Sigmoid colon (tissue), 7 donors: ENCODE results near the gene SDCCAG8. TPM values are rescaled to one million over a fixed set of nuclear protein-coding genes. Genes with fewer than 3 reads are reported as not detected.

ENCODE experiments used
- DNase-seq: peaks from one replicate; pipeline ENCODE4 v3.0.0-alpha.2; 2019
- H3K27ac ChIP-seq, 4 donors: fragments of 200-600 bp; sonication (generic); one replicate each; pipeline ENCODE4 v1.5.1; 2016 to 2019; ENCODE audit warnings: mild to moderate bottlenecking in 1 of 4
- H3K27me3 ChIP-seq, 3 donors: fragments of 200-600 bp; sonication (generic); one replicate each; pipeline ENCODE4 v1.5.1; 2019; ENCODE audit warnings: mild to moderate bottlenecking in 1 of 3
- H3K36me3 ChIP-seq, 4 donors: fragments of 200-600 bp; sonication (generic); one replicate each; pipeline ENCODE4 v1.5.1; 2016 to 2019
- H3K4me1 ChIP-seq, 4 donors: fragments of 200-600 bp; sonication (generic); one replicate each; pipeline ENCODE4 v1.5.1; 2017 to 2019
- H3K4me3 ChIP-seq, 4 donors: fragments of 200-600 bp; sonication (generic); one replicate each; pipeline ENCODE4 v1.5.1; 2017 to 2019; ENCODE audit warnings: mild to moderate bottlenecking in 2 of 4, moderate library complexity in 1 of 4
- H3K9me3 ChIP-seq, 4 donors: fragments of 200-600 bp in 3 of 4; sonication (generic) in 3 of 4; one replicate each; pipeline versions ENCODE4 v1.5.1 to v1.6.1; 2013 to 2019
- EP300 ChIP-seq, 4 donors: sonication (generic); formaldehyde crosslinking; IDR thresholded peaks; one replicate each; pipeline ENCODE4 v1.6.1; 2017; ENCODE audit warnings: antibody characterized with exemption in 4 of 4
- POLR2A ChIP-seq, 2 donors: fragments of 450-650 bp; IDR thresholded peaks; one replicate each; pipeline ENCODE4 v1.6.1; 2016; ENCODE audit warnings: antibody characterized with exemption in 2 of 2, mild to moderate bottlenecking in 2 of 2, moderate library complexity in 2 of 2
- POLR2AphosphoS5 ChIP-seq, 4 donors: sonication (generic); formaldehyde crosslinking; IDR thresholded peaks; one replicate each; pipeline ENCODE4 v1.6.1; 2017; ENCODE audit warnings: antibody characterized with exemption in 4 of 4
- WGBS, 2 donors: extraction: QIAGEN DNeasy Blood & Tissue Kit; methylation state at CpG; one replicate each; pipeline ENCODE4 v1.1.7; 2013; 5-methylcytosine and 5-hydroxymethylcytosine counted together
- intact Hi-C: fragments of 100-400 bp; cut with DNase I; formaldehyde crosslinking; loops from one replicate; pipeline ENCODE4 v1.15.1; 2023
- polyA plus RNA-seq, 3 donors: library from polyadenylated mRNA; stranded (reverse); fragments of 200-250 nt; gene quantifications; one replicate each; pipeline ENCODE4 v1.2.3, GENCODE V29; 2013
- total RNA-seq, 4 donors: library from RNA; depleted of rRNA; stranded (reverse); fragments of >200 nt; gene quantifications; one replicate each; pipeline ENCODE4 v1.1.0, GENCODE V29; 2016
- TF ChIP-seq, protein P1 (sequence below), 4 experiments: fragments of 450-650 bp in 3 of 4; fragments of 200-600 bp in 1 of 4; IDR thresholded peaks; one replicate each; pipeline ENCODE4 v1.5.1; 2016 to 2019; ENCODE audit warnings: antibody characterized with exemption in 4 of 4, mild to moderate bottlenecking in 3 of 4, moderate library complexity in 2 of 4
- donor health status: healthy with polysubstance abuse.
- donor health status: Bipolar disorder and iron deficiency.
- donor health status: healthy.

The SDCCAG8 gene
- total and polyA plus RNA-seq, 7 donors: 15.6 to 49.7 (median 30.3) TPM

DNA sequence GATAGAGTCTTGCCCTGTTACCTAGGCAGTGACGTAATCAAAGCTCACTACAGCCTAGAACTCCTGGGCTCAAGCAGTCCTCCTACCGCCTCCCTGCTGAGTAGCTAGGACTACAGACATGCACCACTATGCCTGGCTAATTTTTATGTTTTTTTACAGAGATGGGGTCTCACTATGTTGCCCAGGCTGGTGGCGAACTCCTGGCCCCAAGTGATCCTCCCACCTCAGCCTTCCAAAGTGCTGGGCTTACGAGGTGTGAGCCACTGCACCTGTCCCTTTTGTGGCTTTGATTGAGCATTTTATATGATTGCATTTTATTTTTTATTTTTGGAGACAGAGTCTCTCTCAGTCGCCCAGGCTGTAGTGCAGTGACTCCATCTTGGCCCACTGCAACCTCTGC is 25.8 kb downstream of the SDCCAG8 start:
- intact Hi-C loops: no loop called here
- H3K36me3 ChIP-seq: peaks cover 4 to 49% (median 9%) of the 10 kb centered on the region in 4 donors
- H3K27me3 ChIP-seq: no peaks in the 10 kb centered on the region
- H3K4me3 ChIP-seq: no peak overlapping the region
- no peaks in the 10 kb centered on the region for H3K4me1 ChIP-seq
- no peak for TF ChIP-seq POLR2A (IDR thresholded peaks at IDR 0.05)
- TF ChIP-seq EP300 (IDR thresholded peaks at IDR 0.05): no peak
- no peak for TF ChIP-seq POLR2AphosphoS5 (IDR thresholded peaks at IDR 0.05)
- TF ChIP-seq, protein P1, sequence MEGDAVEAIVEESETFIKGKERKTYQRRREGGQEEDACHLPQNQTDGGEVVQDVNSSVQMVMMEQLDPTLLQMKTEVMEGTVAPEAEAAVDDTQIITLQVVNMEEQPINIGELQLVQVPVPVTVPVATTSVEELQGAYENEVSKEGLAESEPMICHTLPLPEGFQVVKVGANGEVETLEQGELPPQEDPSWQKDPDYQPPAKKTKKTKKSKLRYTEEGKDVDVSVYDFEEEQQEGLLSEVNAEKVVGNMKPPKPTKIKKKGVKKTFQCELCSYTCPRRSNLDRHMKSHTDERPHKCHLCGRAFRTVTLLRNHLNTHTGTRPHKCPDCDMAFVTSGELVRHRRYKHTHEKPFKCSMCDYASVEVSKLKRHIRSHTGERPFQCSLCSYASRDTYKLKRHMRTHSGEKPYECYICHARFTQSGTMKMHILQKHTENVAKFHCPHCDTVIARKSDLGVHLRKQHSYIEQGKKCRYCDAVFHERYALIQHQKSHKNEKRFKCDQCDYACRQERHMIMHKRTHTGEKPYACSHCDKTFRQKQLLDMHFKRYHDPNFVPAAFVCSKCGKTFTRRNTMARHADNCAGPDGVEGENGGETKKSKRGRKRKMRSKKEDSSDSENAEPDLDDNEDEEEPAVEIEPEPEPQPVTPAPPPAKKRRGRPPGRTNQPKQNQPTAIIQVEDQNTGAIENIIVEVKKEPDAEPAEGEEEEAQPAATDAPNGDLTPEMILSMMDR (IDR thresholded peaks at IDR 0.05): no peak
- peaks cover 0 to 7% (median 0%) of the 10 kb centered on the region in 4 donors for H3K9me3 ChIP-seq
- no peak overlapping the region for H3K27ac ChIP-seq
- WGBS, 2 donors: 95 to 98% methylated on average over 5 of the region's 5 CpGs
- no peak for DNase-seq

DNA sequence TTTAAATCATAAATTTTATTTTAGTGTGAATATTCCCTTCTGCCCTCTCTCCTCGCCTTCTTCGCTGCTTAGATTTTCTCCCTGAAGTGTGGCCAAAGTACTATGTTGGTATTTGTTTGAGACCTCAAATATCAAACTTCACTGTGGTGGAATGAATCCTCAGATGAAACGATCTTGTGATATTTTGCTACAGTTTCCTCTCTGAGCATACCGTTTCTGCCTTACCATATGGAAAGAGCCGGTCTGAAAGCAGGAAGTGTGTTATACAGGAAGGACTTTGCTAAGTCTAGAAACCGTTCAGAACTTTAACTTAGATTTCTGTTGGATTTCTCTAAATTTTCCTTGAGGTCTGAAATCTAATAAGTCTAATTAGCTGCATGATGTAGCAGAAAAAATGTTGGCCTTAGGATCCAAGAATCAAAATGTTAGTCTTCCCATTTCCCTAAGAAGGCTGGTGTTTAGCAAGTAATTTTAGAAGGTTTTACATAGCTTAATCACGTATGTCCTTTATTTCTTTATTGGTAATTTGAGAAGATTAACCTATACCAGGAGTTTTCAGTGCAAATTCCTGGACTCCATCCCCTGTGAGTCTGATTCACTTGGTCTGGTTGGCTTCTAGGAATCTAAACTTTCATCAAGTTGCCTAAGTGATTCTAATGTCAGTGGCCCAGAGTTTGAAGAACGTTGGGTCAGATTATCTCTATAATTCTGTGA is 30.7 kb downstream of the SDCCAG8 start:
- Histone ChIP-seq H3K9me3 (no peaks in the 10 kb centered on the region), H3K4me1 (no peaks in the 10 kb centered on the region), H3K27ac (peak overlapping the region in 3 of 4 donors; percentile 19 to 55 (median 22)), H3K4me3 (no peak overlapping the region), H3K27me3 (no peaks in the 10 kb centered on the region), H3K36me3 (peaks cover 0 to 54% (median 6%) of the 10 kb centered on the region in 4 donors)
- WGBS, 2 donors: 53 to 78% methylated on average over 8 of the region's 8 CpGs
- TF ChIP-seq POLR2AphosphoS5 (IDR thresholded peaks at IDR 0.05): no peak
- no peak for TF ChIP-seq EP300 (IDR thresholded peaks at IDR 0.05)
- TF ChIP-seq POLR2A (IDR thresholded peaks at IDR 0.05): no peak
- TF ChIP-seq, protein P1 (IDR thresholded peaks at IDR 0.05): no peak
- DNase-seq: no peak
- intact Hi-C loops: no loop called here

DNA sequence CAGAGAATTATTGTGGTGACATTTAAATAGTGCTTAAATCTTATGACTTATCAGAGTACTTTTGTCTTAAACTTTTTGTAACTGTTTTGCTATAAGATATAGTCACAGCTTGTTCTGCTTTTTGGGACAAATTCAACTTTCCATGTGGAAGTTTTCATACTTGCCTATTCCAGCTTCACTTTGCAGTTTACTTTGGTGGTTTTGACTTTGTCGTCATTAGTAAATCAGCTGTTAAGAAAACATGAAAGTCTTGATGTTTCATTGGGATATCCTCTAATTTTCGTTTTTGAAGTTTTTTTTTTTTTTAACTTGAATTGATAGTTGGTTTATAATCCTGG is 31.3 kb downstream of the SDCCAG8 start:
- WGBS, 2 donors: 57 to 74% methylated on average over 2 of the region's 2 CpGs
- no peak for TF ChIP-seq POLR2AphosphoS5 (IDR thresholded peaks at IDR 0.05)
- no peak for TF ChIP-seq POLR2A (IDR thresholded peaks at IDR 0.05)
- no peak for TF ChIP-seq EP300 (IDR thresholded peaks at IDR 0.05)
- TF ChIP-seq, protein P1 (IDR thresholded peaks at IDR 0.05): no peak
- intact Hi-C loops: no loop called here
- Histone ChIP-seq H3K4me3 (no peak overlapping the region), H3K4me1 (no peaks in the 10 kb centered on the region), H3K27me3 (no peaks in the 10 kb centered on the region), H3K36me3 (peaks cover 0 to 50% (median 6%) of the 10 kb centered on the region in 4 donors), H3K27ac (peak overlapping the region in 2 of 4 donors; percentile 19 to 55), H3K9me3 (no peaks in the 10 kb centered on the region)
- DNase-seq: no peak

DNA sequence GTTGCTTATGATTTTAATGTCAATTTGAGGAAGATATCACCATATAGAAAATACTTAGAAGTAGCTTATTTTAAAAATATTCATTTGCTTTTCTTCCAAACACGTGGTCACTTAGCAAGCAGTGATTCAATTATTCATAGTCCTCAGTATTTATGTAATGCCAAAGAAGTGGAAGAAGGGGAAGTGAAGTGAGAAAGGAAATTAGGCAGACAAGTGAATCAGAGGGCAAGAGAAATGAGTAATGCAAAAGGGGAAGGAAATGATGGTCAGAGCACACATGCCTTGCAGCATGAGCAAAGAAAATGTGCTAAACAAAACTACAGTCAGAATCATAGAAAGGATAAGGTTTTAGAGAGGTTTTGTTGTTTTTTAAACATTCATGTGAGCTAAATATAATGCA is 31.8 kb downstream of the SDCCAG8 start:
- H3K27ac ChIP-seq: peak overlapping the region in 1 of 4 donors; percentile 55
- peaks cover 0 to 44% (median 6%) of the 10 kb centered on the region in 4 donors for H3K36me3 ChIP-seq
- WGBS, 2 donors: 27 to 73% methylated on average over 1 of the region's 1 CpG

DNA sequence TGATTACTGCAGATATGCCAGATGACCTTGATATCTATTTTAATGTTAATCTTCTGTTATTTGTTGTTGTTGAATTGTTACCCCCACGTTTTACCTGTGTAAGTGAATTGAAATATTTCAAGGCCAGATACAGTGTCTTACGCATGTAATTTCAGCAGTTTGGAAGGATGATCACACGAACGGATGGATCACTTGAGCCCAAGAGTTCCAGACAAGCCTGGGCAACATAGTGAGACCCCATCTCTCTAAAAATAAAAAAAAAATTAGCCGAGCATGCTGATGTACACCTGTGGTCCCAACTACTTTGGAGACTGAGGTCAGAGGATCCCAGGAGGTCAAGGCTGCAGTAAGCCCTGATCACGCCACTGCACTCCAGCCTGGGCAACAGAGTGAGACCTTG is 32.2 kb downstream of the SDCCAG8 start:
- intact Hi-C loops: no loop called here
- 70 to 89% methylated on average over 6 of the region's 6 CpGs for WGBS, 2 donors
- H3K27me3 ChIP-seq: no peaks in the 10 kb centered on the region
- no peak for DNase-seq
- H3K9me3 ChIP-seq: no peaks in the 10 kb centered on the region
- H3K4me1 ChIP-seq: no peaks in the 10 kb centered on the region
- no peak overlapping the region for H3K4me3 ChIP-seq
- peak overlapping the region in 2 of 4 donors; percentile 47 to 54 for H3K27ac ChIP-seq
- TF ChIP-seq POLR2AphosphoS5 (IDR thresholded peaks at IDR 0.05) (no peak), POLR2A (IDR thresholded peaks at IDR 0.05) (no peak), EP300 (IDR thresholded peaks at IDR 0.05) (no peak)
- TF ChIP-seq, protein P1 (IDR thresholded peaks at IDR 0.05): no peak
- H3K36me3 ChIP-seq: peaks cover 0 to 43% (median 7%) of the 10 kb centered on the region in 4 donors

More for the DNA sequence above, 31.8 kb downstream of the SDCCAG8 start:
- Histone ChIP-seq H3K27me3 (no peaks in the 10 kb centered on the region), H3K4me1 (no peaks in the 10 kb centered on the region), H3K4me3 (no peak overlapping the region), H3K9me3 (no peaks in the 10 kb centered on the region)
- TF ChIP-seq EP300 (IDR thresholded peaks at IDR 0.05) (no peak), POLR2AphosphoS5 (IDR thresholded peaks at IDR 0.05) (peak in 2 of 4 donors; percentile 6 to 41)
- intact Hi-C loops: no loop called here
- no peak for DNase-seq
